H9 (cell line): ENCODE measurements around the gene LHCGR. TPM values are rescaled to one million over a fixed set of nuclear protein-coding genes. Genes with fewer than 3 reads are reported as not detected.

Source experiments
- DNase-seq: peaks from one replicate; pipeline ENCODE4 v3.0.0-alpha.2; 2017
- H2AFZ ChIP-seq: one replicate; pipeline ENCODE4 v1.6.1; 2013; ENCODE audit warnings: mild to moderate bottlenecking, low read length, control low read depth, moderate library complexity
- H2AK5ac ChIP-seq: 2 replicates; pipeline ENCODE4 v1.6.1; 2013; ENCODE audit warnings: low read length, control low read depth, mixed read lengths; ENCODE audit not compliant: insufficient read length
- H2BK120ac ChIP-seq: one replicate; pipeline ENCODE4 v1.6.1; 2013; ENCODE audit warnings: low read depth, mild to moderate bottlenecking, low read length, control low read depth, inconsistent platforms; ENCODE audit not compliant: poor library complexity, severe bottlenecking
- H2BK12ac ChIP-seq: 2 replicates; pipeline ENCODE4 v1.6.1; 2013; ENCODE audit warnings: low read length, control low read depth, mixed read lengths, low read depth; ENCODE audit not compliant: insufficient read length
- H2BK15ac ChIP-seq: 2 replicates; pipeline ENCODE4 v1.6.1; 2013; ENCODE audit warnings: low read depth, low read length, control low read depth
- H2BK20ac ChIP-seq: one replicate; pipeline ENCODE4 v1.6.1; 2013; ENCODE audit warnings: low read depth, mild to moderate bottlenecking, low read length, control low read depth, inconsistent platforms; ENCODE audit not compliant: poor library complexity, severe bottlenecking
- H2BK5ac ChIP-seq: 2 replicates; pipeline ENCODE4 v1.6.1; 2013; ENCODE audit warnings: low read length, control low read depth, mixed read lengths; ENCODE audit not compliant: insufficient read length
- H3K14ac ChIP-seq: 2 replicates; pipeline ENCODE4 v1.6.1; 2013; ENCODE audit warnings: low read length, control low read depth; ENCODE audit not compliant: insufficient read depth
- H3K18ac ChIP-seq: 2 replicates; pipeline ENCODE4 v1.6.1; 2013; ENCODE audit warnings: low read depth, mild to moderate bottlenecking, mixed read lengths, low read length, control low read depth; ENCODE audit not compliant: insufficient read length
- H3K23ac ChIP-seq: 2 replicates; pipeline ENCODE4 v1.6.1; 2013; ENCODE audit warnings: low read length, control low read depth, mixed read lengths, low read depth; ENCODE audit not compliant: insufficient read length
- H3K23me2 ChIP-seq: 2 replicates; pipeline ENCODE4 v1.6.1; 2013; ENCODE audit warnings: low read depth, mild to moderate bottlenecking, mixed read lengths, low read length, control low read depth; ENCODE audit not compliant: insufficient read length, poor library complexity, severe bottlenecking
- H3K27ac ChIP-seq: 2 replicates; pipeline ENCODE4 v1.5.1; 2013; ENCODE audit warnings: low read length, control low read depth, mixed read lengths, low read depth; ENCODE audit not compliant: insufficient read length
- H3K27me3 ChIP-seq: 2 replicates; pipeline ENCODE4 v1.6.1; 2013; ENCODE audit warnings: low read length, control low read depth, inconsistent platforms; ENCODE audit not compliant: insufficient read depth
- H3K4ac ChIP-seq: 2 replicates; pipeline ENCODE4 v1.6.1; 2013; ENCODE audit warnings: low read depth, mild to moderate bottlenecking, control low read depth, inconsistent platforms, low read length, moderate library complexity
- H3K4me1 ChIP-seq: 2 replicates; pipeline ENCODE4 v1.6.1; 2013; ENCODE audit warnings: low read length, control low read depth, inconsistent platforms; ENCODE audit not compliant: insufficient read depth
- H3K4me2 ChIP-seq: 2 replicates; pipeline ENCODE4 v1.6.1; 2013; ENCODE audit warnings: low read length, control low read depth, mixed read lengths; ENCODE audit not compliant: insufficient read length, insufficient read depth
- H3K56ac ChIP-seq: 2 replicates; pipeline ENCODE4 v1.6.1; 2013; ENCODE audit warnings: low read depth, mild to moderate bottlenecking, mixed read lengths, low read length, control low read depth; ENCODE audit not compliant: insufficient read length
- H3K79me1 ChIP-seq: 2 replicates; pipeline ENCODE4 v1.6.1; 2013; ENCODE audit warnings: low read depth, mild to moderate bottlenecking, moderate library complexity, low read length, control low read depth, inconsistent platforms; ENCODE audit not compliant: insufficient read depth, poor library complexity, severe bottlenecking
- H3K79me2 ChIP-seq: 2 replicates; pipeline ENCODE4 v1.6.1; 2013; ENCODE audit warnings: low read length, control low read depth, inconsistent platforms; ENCODE audit not compliant: insufficient read depth
- H3K9ac ChIP-seq: 2 replicates; pipeline ENCODE4 v1.6.1; 2013; ENCODE audit warnings: low read length, control low read depth, mixed read lengths; ENCODE audit not compliant: insufficient read length; ENCODE audit errors: extremely low read depth
- H3K9me3 ChIP-seq: one replicate; pipeline ENCODE4 v1.6.1; 2013; ENCODE audit warnings: low read depth, low read length, inconsistent platforms; ENCODE audit not compliant: control insufficient read depth
- H3T11ph ChIP-seq: one replicate; pipeline ENCODE4 v1.6.1; 2013; ENCODE audit warnings: mild to moderate bottlenecking, low read length, control low read depth, inconsistent platforms
- H4K20me1 ChIP-seq: one replicate; pipeline ENCODE4 v1.6.1; 2013; ENCODE audit not compliant: control insufficient read depth, insufficient read length, insufficient read depth
- H4K5ac ChIP-seq: 2 replicates; pipeline ENCODE4 v1.6.1; 2013; ENCODE audit warnings: low read depth, mild to moderate bottlenecking, mixed read lengths, low read length, control low read depth; ENCODE audit not compliant: insufficient read length
- H4K8ac ChIP-seq: replicated peaks from 2 replicates; pipeline ENCODE4 v1.6.1; 2013; ENCODE audit warnings: low read length, control low read depth, mixed read lengths, low read depth; ENCODE audit not compliant: insufficient read length
- H4K91ac ChIP-seq: 2 replicates; pipeline ENCODE4 v1.6.1; 2013; ENCODE audit warnings: low read depth, mild to moderate bottlenecking, moderate library complexity, mixed read lengths, low read length, control low read depth; ENCODE audit not compliant: insufficient read length
- H3K27ac Mint-ChIP-seq, 3 experiments: 2 replicates in 2 of 3; 3 replicates in 1 of 3; pipeline ENCODE4 v1.8.0; 2020 to 2021; ENCODE audit warnings: mixed read lengths in 3 of 3, mild to moderate bottlenecking in 1 of 3, moderate library complexity in 1 of 3
- H3K27me3 Mint-ChIP-seq: 2 replicates; pipeline ENCODE4 v1.8.0; 2021; ENCODE audit warnings: low read depth, mild to moderate bottlenecking, moderate library complexity, mixed read lengths
- H3K36me3 Mint-ChIP-seq, 3 experiments: 2 replicates in 2 of 3; 3 replicates in 1 of 3; pipeline ENCODE4 v1.8.0; 2020 to 2021; ENCODE audit warnings: low read depth in 3 of 3, mixed read lengths in 3 of 3; ENCODE audit not compliant: insufficient read depth in 1 of 3
- H3K4me1 Mint-ChIP-seq, 2 experiments: 2 replicates each; pipeline ENCODE4 v1.8.0; 2020; ENCODE audit warnings: mixed read lengths in 2 of 2
- H3K4me3 Mint-ChIP-seq, 2 experiments: 2 replicates in 1 of 2; 3 replicates in 1 of 2; pipeline ENCODE4 v1.8.0; 2020 to 2021; ENCODE audit warnings: mild to moderate bottlenecking in 2 of 2, mixed read lengths in 2 of 2, moderate library complexity in 1 of 2
- H3K9me3 Mint-ChIP-seq, 2 experiments: 2 replicates in 1 of 2; 3 replicates in 1 of 2; pipeline ENCODE4 v1.8.0; 2020; ENCODE audit warnings: mild to moderate bottlenecking in 2 of 2, mixed read lengths in 2 of 2, moderate library complexity in 1 of 2
- WGBS: extraction: QIAGEN DNeasy Blood & Tissue Kit; methylation state at CpG from one replicate; pipeline ENCODE4 v1.1.7; 2013; ENCODE audit warnings: missing lambda C conversion rate, low lambda C conversion rate, mixed read lengths; ENCODE audit not compliant: insufficient read length; ENCODE audit errors: extremely low coverage; 5-methylcytosine and 5-hydroxymethylcytosine counted together
- total RNA-seq: library from RNA; stranded (reverse); gene quantifications from 2 replicates; pipeline ENCODE4 v1.2.1, GENCODE V29; 2021
- TF ChIP-seq, protein P1 (sequence below): fragments of 200-600 bp; sonication (generic); conservative IDR thresholded peaks from 3 replicates; pipeline ENCODE4 v1.8.0; 2021; ENCODE audit warnings: antibody characterized with exemption, mild to moderate bottlenecking

LHCGR gene
- total RNA-seq, 1 experiment from 2014 or later = 0.44 TPM

DNA sequence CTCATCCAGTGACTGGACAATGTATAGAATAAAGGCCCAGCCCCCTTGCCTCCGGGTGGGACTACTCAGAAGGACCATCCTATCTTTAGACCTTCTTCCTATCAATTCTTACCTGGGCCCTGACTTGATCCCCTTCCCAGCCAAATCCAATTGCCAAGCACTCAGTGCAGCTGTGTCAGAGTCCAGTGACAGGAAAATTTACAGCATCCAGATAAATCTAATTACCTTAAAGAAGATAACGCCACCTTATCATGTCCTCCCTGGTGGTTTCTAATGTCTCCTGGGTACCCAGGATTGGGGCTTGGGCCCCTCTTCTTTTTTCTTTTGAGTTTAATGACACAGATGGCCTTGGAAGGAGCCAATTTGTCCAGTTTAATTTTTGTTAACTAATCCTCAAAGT lies 19.3 kb downstream of the LHCGR start:
- Histone ChIP-seq H4K8ac (no peak overlapping the region), H2AK5ac (no peak overlapping the region), H2BK5ac (no peak overlapping the region), H4K5ac (no peak overlapping the region), H2BK12ac (no peak overlapping the region), H3K4me1 (peaks cover 6% of the 10 kb centered on the region; the same call in 1 of the 2 replicates), H3K27me3 (no peaks in the 10 kb centered on the region), H3K79me2 (no peaks in the 10 kb centered on the region), H3K9ac (no peak overlapping the region), H3K23me2 (no peaks in the 10 kb centered on the region), H3K56ac (no peak overlapping the region), H2BK20ac (no peak overlapping the region), H2AFZ (no peak overlapping the region), H3K23ac (no peak overlapping the region), H3K79me1 (no peaks in the 10 kb centered on the region), H3K27ac (no peak overlapping the region), H3K9me3 (no peaks in the 10 kb centered on the region), H4K20me1 (no peaks in the 10 kb centered on the region), H3K14ac (no peak overlapping the region), H2BK15ac (no peak overlapping the region), H4K91ac (no peak overlapping the region), H3K18ac (no peak overlapping the region), H3T11ph (no peak overlapping the region), H2BK120ac (no peak overlapping the region), H3K4ac (no peak overlapping the region), H3K4me2 (no peak overlapping the region)
- peaks cover 4% of the 10 kb centered on the region for H3K27me3 Mint-ChIP-seq
- DNase-seq = no peak
- H3K9me3 Mint-ChIP-seq = peaks cover 8 to 10% of the 10 kb centered on the region in 2 experiments; a peak in 4 of 5 replicates
- peaks cover 2 to 12% (median 3%) of the 10 kb centered on the region in 3 experiments; a peak in 4 of 7 replicates for H3K36me3 Mint-ChIP-seq
- no CpG with 5 or more reads among the region's 2 CpGs for WGBS
- H3K4me1 Mint-ChIP-seq = peaks cover 6 to 13% of the 10 kb centered on the region in 2 experiments
- no peak overlapping the region for H3K4me3 Mint-ChIP-seq
- TF ChIP-seq, protein P1, sequence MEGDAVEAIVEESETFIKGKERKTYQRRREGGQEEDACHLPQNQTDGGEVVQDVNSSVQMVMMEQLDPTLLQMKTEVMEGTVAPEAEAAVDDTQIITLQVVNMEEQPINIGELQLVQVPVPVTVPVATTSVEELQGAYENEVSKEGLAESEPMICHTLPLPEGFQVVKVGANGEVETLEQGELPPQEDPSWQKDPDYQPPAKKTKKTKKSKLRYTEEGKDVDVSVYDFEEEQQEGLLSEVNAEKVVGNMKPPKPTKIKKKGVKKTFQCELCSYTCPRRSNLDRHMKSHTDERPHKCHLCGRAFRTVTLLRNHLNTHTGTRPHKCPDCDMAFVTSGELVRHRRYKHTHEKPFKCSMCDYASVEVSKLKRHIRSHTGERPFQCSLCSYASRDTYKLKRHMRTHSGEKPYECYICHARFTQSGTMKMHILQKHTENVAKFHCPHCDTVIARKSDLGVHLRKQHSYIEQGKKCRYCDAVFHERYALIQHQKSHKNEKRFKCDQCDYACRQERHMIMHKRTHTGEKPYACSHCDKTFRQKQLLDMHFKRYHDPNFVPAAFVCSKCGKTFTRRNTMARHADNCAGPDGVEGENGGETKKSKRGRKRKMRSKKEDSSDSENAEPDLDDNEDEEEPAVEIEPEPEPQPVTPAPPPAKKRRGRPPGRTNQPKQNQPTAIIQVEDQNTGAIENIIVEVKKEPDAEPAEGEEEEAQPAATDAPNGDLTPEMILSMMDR = no peak
- H3K27ac Mint-ChIP-seq = no peak overlapping the region
